ENCODE measurements around the gene MTMR4.

GRCh38 chr17:58531122-58531521 is 16.7 kb upstream of the MTMR4 start:
- TF ChIP-seq CTCF (IDR thresholded peaks at IDR 0.05) (no peak), POLR2A (IDR thresholded peaks at IDR 0.05) (no peak)
